Breast epithelium (tissue), 4 donors: Measurements from ENCODE around the gene KLK13. TPM values are rescaled to one million over a fixed set of nuclear protein-coding genes. Genes with fewer than 3 reads are reported as not detected.

Experiments used
- DNase-seq, 2 donors: peaks; one replicate each; pipeline ENCODE4 v3.0.0-alpha.2; 2019; ENCODE audit warnings: low spot score in 2 of 2
- H3K27ac ChIP-seq, 2 donors: fragments of 200-600 bp; sonication (generic) in 1 of 2; one replicate each; pipeline ENCODE4 v1.5.1; 2016 to 2019; ENCODE audit warnings: mild to moderate bottlenecking in 1 of 2
- H3K27me3 ChIP-seq, 2 donors: fragments of 200-600 bp; sonication (generic) in 1 of 2; one replicate each; pipeline versions ENCODE4 v1.5.1 to v1.6.0; 2017 to 2019; ENCODE audit warnings: control low read depth in 1 of 2, mild to moderate bottlenecking in 1 of 2
- H3K36me3 ChIP-seq: fragments of 200-600 bp; one replicate; pipeline ENCODE4 v1.5.1; 2019
- H3K4me1 ChIP-seq, 2 donors: fragments of 200-600 bp; sonication (generic); one replicate each; pipeline ENCODE4 v1.5.1; 2016 to 2019; ENCODE audit warnings: control low read depth in 1 of 2
- H3K4me3 ChIP-seq, 3 donors: fragments of 200-600 bp; sonication (generic); 1 replicate in 2 of 3; 2 replicates in 1 of 3; pipeline ENCODE4 v1.5.1; 2016 to 2019; ENCODE audit warnings: mild to moderate bottlenecking in 3 of 3, moderate library complexity in 2 of 3
- H3K9me3 ChIP-seq, 2 donors: fragments of 200-600 bp; sonication (generic) in 1 of 2; one replicate each; pipeline ENCODE4 v1.5.1; 2016 to 2019; ENCODE audit warnings: control low read depth in 1 of 2
- CTCF ChIP-seq, 3 donors: fragments of 450-650 bp; IDR thresholded peaks; one replicate each; pipeline ENCODE4 v1.5.1; 2016 to 2017; ENCODE audit warnings: antibody characterized with exemption in 3 of 3, mild to moderate bottlenecking in 3 of 3, moderate library complexity in 3 of 3
- POLR2A ChIP-seq: fragments of 450-650 bp; IDR thresholded peaks from one replicate; pipeline ENCODE4 v1.6.1; 2016; ENCODE audit warnings: antibody characterized with exemption, mild to moderate bottlenecking, moderate library complexity
- POLR2AphosphoS5 ChIP-seq, 3 donors: sonication (generic); formaldehyde crosslinking; IDR thresholded peaks; one replicate each; pipeline ENCODE4 v1.6.1; 2017; ENCODE audit warnings: antibody characterized with exemption in 3 of 3
- intact Hi-C: fragments of 100-400 bp; cut with DNase I; formaldehyde crosslinking; loops from one replicate; pipeline ENCODE4 v1.15.1; 2023; ENCODE audit warnings: low total_unique reads
- total RNA-seq, 3 donors: library from RNA; depleted of rRNA; stranded (reverse); fragments of >200 nt; gene quantifications; one replicate each; pipeline ENCODE4 v1.1.0, GENCODE V29; 2016

KLK13 gene
- total RNA-seq, 3 donors from 2014 or later = not detected

GRCh38 chr19:51075998-51076397 lies 11.1 kb upstream of the KLK13 start:
- Histone ChIP-seq H3K27me3 (no peaks in the 10 kb centered on the region), H3K4me1 (no peaks in the 10 kb centered on the region), H3K27ac (no peak overlapping the region), H3K36me3 (no peaks in the 10 kb centered on the region), H3K9me3 (no peaks in the 10 kb centered on the region), H3K4me3 (no peak overlapping the region)
- DNase-seq = no peak
- TF ChIP-seq POLR2AphosphoS5 (IDR thresholded peaks at IDR 0.05) (no peak), POLR2A (no peak), CTCF (IDR thresholded peaks at IDR 0.05) (no peak)
- intact Hi-C loops = loop anchor here (2.0 kb wide), 1 partner anchor 15 kb away; no protein-coding TSS in a partner anchor

GRCh38 chr19:51071095-51071405 lies 6.2 kb upstream of the KLK13 start:
- Histone ChIP-seq H3K27ac (peak overlapping the region in 1 of 2 donors; percentile 43), H3K36me3 (no peaks in the 10 kb centered on the region), H3K9me3 (no peaks in the 10 kb centered on the region), H3K4me3 (no peak overlapping the region), H3K4me1 (no peaks in the 10 kb centered on the region), H3K27me3 (no peaks in the 10 kb centered on the region)
- TF ChIP-seq CTCF (IDR thresholded peaks at IDR 0.05) = no peak
- TF ChIP-seq POLR2AphosphoS5 (IDR thresholded peaks at IDR 0.05) = no peak
- no peak for TF ChIP-seq POLR2A
- intact Hi-C loops = no loop called here
- DNase-seq = peak in 1 of 2 donors; percentile 56

GRCh38 chr19:51070334-51071094 lies 5.6 kb upstream of the KLK13 start:
- H3K9me3 ChIP-seq = no peaks in the 10 kb centered on the region
- H3K4me3 ChIP-seq = no peak overlapping the region
- H3K36me3 ChIP-seq = no peaks in the 10 kb centered on the region
- H3K27me3 ChIP-seq = no peaks in the 10 kb centered on the region
- intact Hi-C loops = no loop called here
- no peak for DNase-seq
- TF ChIP-seq CTCF (IDR thresholded peaks at IDR 0.05) (no peak), POLR2A (no peak), POLR2AphosphoS5 (IDR thresholded peaks at IDR 0.05) (no peak)
- no peaks in the 10 kb centered on the region for H3K4me1 ChIP-seq
- H3K27ac ChIP-seq = peak overlapping the region in 1 of 2 donors; percentile 43

- Histone ChIP-seq H3K36me3 (no peaks in the 10 kb centered on the region), H3K4me3 (no peak overlapping the region), H3K9me3 (no peaks in the 10 kb centered on the region), H3K27me3 (no peaks in the 10 kb centered on the region), H3K27ac (no peak overlapping the region), H3K4me1 (no peaks in the 10 kb centered on the region)
- TF ChIP-seq POLR2A (no peak), CTCF (IDR thresholded peaks at IDR 0.05) (no peak), POLR2AphosphoS5 (IDR thresholded peaks at IDR 0.05) (no peak)
- DNase-seq = no peak
- intact Hi-C loops = no loop called here
Measured at GRCh38 chr19:51066393-51067186, 1.7 kb upstream of the KLK13 start.
